ENCODE data around the gene TTLL11. TPM values are rescaled to one million over a fixed set of nuclear protein-coding genes. Genes with fewer than 3 reads are reported as not detected.

Gene TTLL11
- total and polyA plus RNA-seq, 2 of the 8 experiments (the other 6 are each of a cell fraction or from before 2014, with no cell fraction given), result 0.56 to 0.80 TPM

- CTCF ChIA-PET (ENCODE audit: partially characterized antibody), result no interaction called here
- H3K18ac ChIP-seq (ENCODE audit: extremely low read depth, low read length), result no peak overlapping the region
- no peak overlapping the region for H4K91ac ChIP-seq (replicated peaks; ENCODE audit: insufficient read length, low read length)
- no peak overlapping the region for H4K8ac ChIP-seq (ENCODE audit: extremely low read depth, insufficient read depth, low read length)
- FAIRE-seq (no peak), DNase-seq (ENCODE audit: low read depth in 1 of 2, low spot score in 2 of 2) (no peak)
- no peaks in the 10 kb centered on the region; a peak in 1 of 4 replicates for H3K9me3 ChIP-seq (ENCODE audit: insufficient read depth in 2 of 2, low read depth in 1 of 2, low read length in 1 of 2)
- no peaks in the 10 kb centered on the region for H3K4me1 ChIP-seq (replicated peaks in 1 of 4; ENCODE audit: control insufficient read depth in 3 of 4, insufficient read depth in 4 of 4, low read length in 3 of 4)
- no peak overlapping the region for H3K9ac ChIP-seq (replicated peaks in 1 of 4; ENCODE audit: extremely low read depth in 1 of 4, low read depth in 3 of 4, low read length in 3 of 4)
- H3K79me1 ChIP-seq (ENCODE audit: low read depth, low read length), result no peaks in the 10 kb centered on the region
- POLR2A ChIA-PET (ENCODE audit: partially characterized antibody), result no interaction called here
- H3K27me3 ChIP-seq (replicated peaks in 1 of 4; ENCODE audit: control insufficient read depth in 3 of 4, extremely low read depth in 1 of 4, insufficient read depth in 3 of 4, low read length in 3 of 4), result no peaks in the 10 kb centered on the region
- no peak overlapping the region for H3K56ac ChIP-seq (replicated peaks; ENCODE audit: insufficient read length, low read depth, low read length)
- H3K27ac ChIP-seq (ENCODE audit: low read depth, low read length), result no peak overlapping the region
- no peak overlapping the region for H2AK5ac ChIP-seq (ENCODE audit: low read depth, low read length)
- H3K4ac ChIP-seq (replicated peaks; ENCODE audit: insufficient read length, low read depth, low read length), result no peak overlapping the region
- no peak overlapping the region for H3K23ac ChIP-seq (ENCODE audit: insufficient read length)
- no peak overlapping the region for H4K5ac ChIP-seq (ENCODE audit: insufficient read length, low read depth, low read length)
- no peaks in the 10 kb centered on the region; a peak in 1 of 8 replicates for H3K36me3 ChIP-seq (ENCODE audit: control insufficient read depth in 2 of 4, insufficient read depth in 4 of 4, low read length in 3 of 4)
- no peak overlapping the region for H2BK15ac ChIP-seq (ENCODE audit: low read length)
- H2BK12ac ChIP-seq (ENCODE audit: low read depth, low read length), result no peak overlapping the region
- H4K20me1 ChIP-seq (replicated peaks in 1 of 2; ENCODE audit: control insufficient read depth in 1 of 2, insufficient read depth in 2 of 2, low read length in 2 of 2), result peaks cover 0 to 8% of the 10 kb centered on the region in 2 experiments
- H2BK120ac ChIP-seq (replicated peaks; ENCODE audit: low read depth, low read length), result no peak overlapping the region
- H2BK5ac ChIP-seq (ENCODE audit: low read depth, low read length), result no peak overlapping the region
- no peak overlapping the region for H3K14ac ChIP-seq (ENCODE audit: insufficient read length)
- H2AFZ ChIP-seq (ENCODE audit: low read length), result no peak overlapping the region
- peaks cover 10% of the 10 kb centered on the region; the same call in 1 of the 2 replicates for H3K23me2 ChIP-seq (ENCODE audit: low read depth, low read length)
- H2BK20ac ChIP-seq (ENCODE audit: low read length), result no peak overlapping the region
- peaks cover 0 to 6% of the 10 kb centered on the region in 2 experiments; a peak in 2 of 4 replicates for H3K79me2 ChIP-seq (ENCODE audit: control insufficient read depth in 1 of 2, insufficient read depth in 2 of 2, low read length in 2 of 2)
- H3K4me2 ChIP-seq (ENCODE audit: insufficient read depth in 1 of 2, low read depth in 2 of 2, low read length in 2 of 2), result no peak overlapping the region
- H3K4me3 ChIP-seq (ENCODE audit: extremely low read depth in 1 of 4, insufficient read depth in 2 of 4, low read depth in 3 of 4, low read length in 4 of 4), result no peak overlapping the region
- 89% methylated on average over 10 of the region's 10 CpGs; no CpG with 5 or more reads in 1 of the 2 experiments for WGBS, 2 experiments (ENCODE audit: extremely low coverage in 1 of 2, insufficient coverage in 1 of 2, insufficient read length in 1 of 2, insufficient replicate concordance in 2 of 2, low coverage in 1 of 2, low lambda C conversion rate in 2 of 2, missing lambda C conversion rate in 1 of 2)
- no peak for TF ChIP-seq SRF (IDR thresholded peaks at IDR 0.05; ENCODE audit: low read depth, low read length)
- TF ChIP-seq CTCF (IDR thresholded peaks at IDR 0.05; ENCODE audit: control extremely low read depth in 1 of 3, insufficient read depth in 1 of 3, low read depth in 1 of 3, low read length in 3 of 3), result no peak
- TF ChIP-seq RNF2 (IDR thresholded peaks at IDR 0.05; ENCODE audit: borderline replicate concordance, low read depth, low read length, missing control alignments, poor library complexity, severe bottlenecking), result no peak
- no peak for TF ChIP-seq RAD21 (IDR thresholded peaks at IDR 0.05 in 1 of 2, conservative IDR thresholded peaks at IDR 0.05 in 1 of 2; ENCODE audit: low read depth in 2 of 2, low read length in 2 of 2)
- TF ChIP-seq ZNF274 (IDR thresholded peaks at IDR 0.05; ENCODE audit: borderline replicate concordance, extremely low read depth, low read length), result no peak
- TF ChIP-seq USF2 (IDR thresholded peaks at IDR 0.05; ENCODE audit: low read length), result no peak
Measured at GRCh38 chr9:121897140-121897539, 196.0 kb downstream of the TTLL11 start.

All from H1 (cell line).